Measurements from ENCODE around the gene ZMIZ1. TPM values are rescaled to one million over a fixed set of nuclear protein-coding genes. Genes with fewer than 3 reads are reported as not detected.

ZMIZ1 gene
- total RNA-seq, 1 experiment from 2014 or later = 34.2 TPM

DNA sequence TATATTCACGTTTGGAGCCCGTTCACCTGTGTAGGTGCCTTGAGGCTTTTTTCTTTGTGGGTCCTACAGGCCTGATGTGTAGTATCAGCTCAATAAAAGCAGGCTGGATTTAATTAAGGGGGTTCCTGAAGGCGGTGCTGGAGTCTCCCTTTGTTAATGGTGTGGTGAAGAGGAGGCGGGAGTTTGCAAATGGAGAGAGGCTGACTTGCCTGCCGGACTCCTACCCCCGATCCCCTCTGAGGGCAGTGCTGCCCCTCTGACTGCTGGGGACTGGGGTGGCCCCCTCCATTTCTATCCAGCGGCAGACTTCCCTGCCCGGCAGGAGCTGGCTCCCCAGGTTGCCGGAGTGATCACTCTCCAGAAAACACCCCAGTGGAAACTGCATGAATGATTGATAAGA lies 45.1 kb downstream of the ZMIZ1 start:
- in situ Hi-C loops (cut with HindIII; ENCODE audit: low pct_unique_long_range_greater_than_20kb, low sequenced_read_pairs) = no loop called here
- Histone ChIP-seq H3K4me3 (ENCODE audit: low read depth in 2 of 2, low read length in 2 of 2) (no peak overlapping the region), H3K9me3 (ENCODE audit: control insufficient read depth, insufficient read depth, low read depth, low read length) (no peaks in the 10 kb centered on the region), H3K36me3 (ENCODE audit: control insufficient read depth, insufficient read depth, low read length) (no peaks in the 10 kb centered on the region), H3K27ac (ENCODE audit: low read length) (no peak overlapping the region), H3K4me1 (ENCODE audit: control insufficient read depth, insufficient read depth, low read length) (peaks cover 16% of the 10 kb centered on the region), H3K27me3 (ENCODE audit: control insufficient read depth, insufficient read depth, low read length) (no peaks in the 10 kb centered on the region)
- ChIA-PET CTCF (no interaction called here), POLR2A (no interaction called here)
- no TSS peak for BruUV-seq (replicated peaks)
- intact Hi-C loops (cut with micrococcal nuclease; ENCODE audit: unreplicated experiment) = no loop called here
- TF ChIP-seq SIN3A (IDR thresholded peaks at IDR 0.05; ENCODE audit: borderline replicate concordance, insufficient read depth, low read depth, low read length) = no peak
- TF ChIP-seq, protein P1, sequence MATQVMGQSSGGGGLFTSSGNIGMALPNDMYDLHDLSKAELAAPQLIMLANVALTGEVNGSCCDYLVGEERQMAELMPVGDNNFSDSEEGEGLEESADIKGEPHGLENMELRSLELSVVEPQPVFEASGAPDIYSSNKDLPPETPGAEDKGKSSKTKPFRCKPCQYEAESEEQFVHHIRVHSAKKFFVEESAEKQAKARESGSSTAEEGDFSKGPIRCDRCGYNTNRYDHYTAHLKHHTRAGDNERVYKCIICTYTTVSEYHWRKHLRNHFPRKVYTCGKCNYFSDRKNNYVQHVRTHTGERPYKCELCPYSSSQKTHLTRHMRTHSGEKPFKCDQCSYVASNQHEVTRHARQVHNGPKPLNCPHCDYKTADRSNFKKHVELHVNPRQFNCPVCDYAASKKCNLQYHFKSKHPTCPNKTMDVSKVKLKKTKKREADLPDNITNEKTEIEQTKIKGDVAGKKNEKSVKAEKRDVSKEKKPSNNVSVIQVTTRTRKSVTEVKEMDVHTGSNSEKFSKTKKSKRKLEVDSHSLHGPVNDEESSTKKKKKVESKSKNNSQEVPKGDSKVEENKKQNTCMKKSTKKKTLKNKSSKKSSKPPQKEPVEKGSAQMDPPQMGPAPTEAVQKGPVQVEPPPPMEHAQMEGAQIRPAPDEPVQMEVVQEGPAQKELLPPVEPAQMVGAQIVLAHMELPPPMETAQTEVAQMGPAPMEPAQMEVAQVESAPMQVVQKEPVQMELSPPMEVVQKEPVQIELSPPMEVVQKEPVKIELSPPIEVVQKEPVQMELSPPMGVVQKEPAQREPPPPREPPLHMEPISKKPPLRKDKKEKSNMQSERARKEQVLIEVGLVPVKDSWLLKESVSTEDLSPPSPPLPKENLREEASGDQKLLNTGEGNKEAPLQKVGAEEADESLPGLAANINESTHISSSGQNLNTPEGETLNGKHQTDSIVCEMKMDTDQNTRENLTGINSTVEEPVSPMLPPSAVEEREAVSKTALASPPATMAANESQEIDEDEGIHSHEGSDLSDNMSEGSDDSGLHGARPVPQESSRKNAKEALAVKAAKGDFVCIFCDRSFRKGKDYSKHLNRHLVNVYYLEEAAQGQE (IDR thresholded peaks at IDR 0.05; ENCODE audit: insufficient read depth in 1 of 2, low read depth in 2 of 2, low read length in 1 of 2) = no peak
- no peak for TF ChIP-seq POLR2AphosphoS5 (IDR thresholded peaks at IDR 0.05; ENCODE audit: low read depth, low read length)
- no peak for TF ChIP-seq TCF7L2 (IDR thresholded peaks at IDR 0.05; ENCODE audit: low read depth, low read length)
- TF ChIP-seq, protein P2, sequence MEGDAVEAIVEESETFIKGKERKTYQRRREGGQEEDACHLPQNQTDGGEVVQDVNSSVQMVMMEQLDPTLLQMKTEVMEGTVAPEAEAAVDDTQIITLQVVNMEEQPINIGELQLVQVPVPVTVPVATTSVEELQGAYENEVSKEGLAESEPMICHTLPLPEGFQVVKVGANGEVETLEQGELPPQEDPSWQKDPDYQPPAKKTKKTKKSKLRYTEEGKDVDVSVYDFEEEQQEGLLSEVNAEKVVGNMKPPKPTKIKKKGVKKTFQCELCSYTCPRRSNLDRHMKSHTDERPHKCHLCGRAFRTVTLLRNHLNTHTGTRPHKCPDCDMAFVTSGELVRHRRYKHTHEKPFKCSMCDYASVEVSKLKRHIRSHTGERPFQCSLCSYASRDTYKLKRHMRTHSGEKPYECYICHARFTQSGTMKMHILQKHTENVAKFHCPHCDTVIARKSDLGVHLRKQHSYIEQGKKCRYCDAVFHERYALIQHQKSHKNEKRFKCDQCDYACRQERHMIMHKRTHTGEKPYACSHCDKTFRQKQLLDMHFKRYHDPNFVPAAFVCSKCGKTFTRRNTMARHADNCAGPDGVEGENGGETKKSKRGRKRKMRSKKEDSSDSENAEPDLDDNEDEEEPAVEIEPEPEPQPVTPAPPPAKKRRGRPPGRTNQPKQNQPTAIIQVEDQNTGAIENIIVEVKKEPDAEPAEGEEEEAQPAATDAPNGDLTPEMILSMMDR (IDR thresholded peaks at IDR 0.05) = no peak
- DNase-seq (ENCODE audit: low read depth, low spot score) (no peak), ATAC-seq (no peak)

DNA sequence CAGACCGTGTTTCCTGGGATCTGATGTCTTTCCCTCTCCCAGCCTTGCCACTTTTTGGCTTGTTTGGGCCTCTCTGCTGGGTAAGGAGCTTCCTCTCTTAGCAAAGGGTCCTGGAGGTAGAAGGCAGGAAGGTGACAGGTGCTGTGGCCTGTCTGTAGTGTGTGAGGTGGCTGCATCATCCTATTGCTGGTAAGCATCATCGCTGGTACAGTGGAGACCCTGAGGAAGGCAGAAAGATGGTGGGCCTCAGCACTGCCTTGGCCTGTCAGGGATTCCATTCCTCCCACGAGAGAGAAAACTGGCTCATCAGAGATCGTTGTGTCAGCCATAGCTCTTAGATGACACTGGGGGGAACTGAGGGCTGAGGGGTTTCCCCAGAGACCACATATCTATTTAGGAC lies 46.5 kb downstream of the ZMIZ1 start:
- DNase-seq (ENCODE audit: low read depth, low spot score) (no peak), ATAC-seq (no peak)
- TF ChIP-seq, protein P2 (IDR thresholded peaks at IDR 0.05) = no peak
- TF ChIP-seq POLR2AphosphoS5 (IDR thresholded peaks at IDR 0.05; ENCODE audit: low read depth, low read length) = no peak
- TF ChIP-seq SIN3A (IDR thresholded peaks at IDR 0.05; ENCODE audit: borderline replicate concordance, insufficient read depth, low read depth, low read length) = no peak
- Histone ChIP-seq H3K36me3 (ENCODE audit: control insufficient read depth, insufficient read depth, low read length) (no peaks in the 10 kb centered on the region), H3K27me3 (ENCODE audit: control insufficient read depth, insufficient read depth, low read length) (no peaks in the 10 kb centered on the region), H3K4me3 (ENCODE audit: low read depth in 2 of 2, low read length in 2 of 2) (no peak overlapping the region), H3K4me1 (ENCODE audit: control insufficient read depth, insufficient read depth, low read length) (peaks cover 16% of the 10 kb centered on the region), H3K9me3 (ENCODE audit: control insufficient read depth, insufficient read depth, low read depth, low read length) (no peaks in the 10 kb centered on the region), H3K27ac (ENCODE audit: low read length) (0 out of 2 replicates have a peak overlapping the region, but pooled peaks have one; percentile 1)
- BruUV-seq (replicated peaks) = no TSS peak
- in situ Hi-C loops (cut with HindIII; ENCODE audit: low pct_unique_long_range_greater_than_20kb, low sequenced_read_pairs) (no loop called here), intact Hi-C loops (cut with micrococcal nuclease; ENCODE audit: unreplicated experiment) (no loop called here)
- POLR2A ChIA-PET = no interaction called here
- CTCF ChIA-PET = no interaction called here
